Suprapubic skin (tissue), 4 donors: Measurements from ENCODE around the gene SPATS2L. TPM values are rescaled to one million over a fixed set of nuclear protein-coding genes. Genes with fewer than 3 reads are reported as not detected.

Experiments
- DNase-seq, 2 donors: peaks; one replicate each; pipeline ENCODE4 v3.0.0-alpha.2; 2019; ENCODE audit warnings: low spot score in 2 of 2
- H3K27ac ChIP-seq: fragments of 200-600 bp; sonication (generic); one replicate; pipeline ENCODE4 v1.5.1; 2019
- H3K27me3 ChIP-seq: fragments of 200-600 bp; sonication (generic); one replicate; pipeline ENCODE4 v1.5.1; 2019
- H3K36me3 ChIP-seq: fragments of 200-600 bp; sonication (generic); one replicate; pipeline ENCODE4 v1.5.1; 2019
- H3K4me1 ChIP-seq: fragments of 200-600 bp; sonication (generic); one replicate; pipeline ENCODE4 v1.5.1; 2019
- H3K4me3 ChIP-seq: fragments of 200-600 bp; sonication (generic); one replicate; pipeline ENCODE4 v1.5.1; 2019; ENCODE audit warnings: mild to moderate bottlenecking
- H3K9me3 ChIP-seq: fragments of 200-600 bp; sonication (generic); one replicate; pipeline ENCODE4 v1.5.1; 2019
- EP300 ChIP-seq: sonication (generic); formaldehyde crosslinking; IDR thresholded peaks from one replicate; pipeline ENCODE4 v1.6.1; 2017; ENCODE audit warnings: antibody characterized with exemption
- POLR2A ChIP-seq, 2 donors: fragments of 450-650 bp; IDR thresholded peaks; one replicate each; pipeline ENCODE4 v1.6.1; 2017; ENCODE audit warnings: antibody characterized with exemption in 2 of 2, mild to moderate bottlenecking in 2 of 2, moderate library complexity in 2 of 2
- POLR2AphosphoS5 ChIP-seq, 3 donors: sonication (generic); formaldehyde crosslinking; IDR thresholded peaks; one replicate each; pipeline ENCODE4 v1.6.1; 2017; ENCODE audit warnings: antibody characterized with exemption in 3 of 3
- WGBS: methylation state at CpG from one replicate; pipeline ENCODE4 v1.1.5; 2018; 5-methylcytosine and 5-hydroxymethylcytosine counted together
- total RNA-seq, 4 donors: library from RNA; depleted of rRNA; stranded (reverse); fragments of >200 nt; gene quantifications; one replicate each; pipeline ENCODE4 v1.1.0, GENCODE V29; 2016
- TF ChIP-seq, protein P1 (sequence below), 2 donors: fragments of 200-600 bp in 1 of 2; fragments of 450-650 bp in 1 of 2; sonication (generic) in 1 of 2; IDR thresholded peaks; one replicate each; pipeline ENCODE4 v1.5.1; 2016 to 2019; ENCODE audit warnings: antibody characterized with exemption in 2 of 2, mild to moderate bottlenecking in 1 of 2, moderate library complexity in 1 of 2

The SPATS2L gene
- total RNA-seq, 4 donors from 2014 or later = 39.9 to 104 (median 57.7) TPM

DNA sequence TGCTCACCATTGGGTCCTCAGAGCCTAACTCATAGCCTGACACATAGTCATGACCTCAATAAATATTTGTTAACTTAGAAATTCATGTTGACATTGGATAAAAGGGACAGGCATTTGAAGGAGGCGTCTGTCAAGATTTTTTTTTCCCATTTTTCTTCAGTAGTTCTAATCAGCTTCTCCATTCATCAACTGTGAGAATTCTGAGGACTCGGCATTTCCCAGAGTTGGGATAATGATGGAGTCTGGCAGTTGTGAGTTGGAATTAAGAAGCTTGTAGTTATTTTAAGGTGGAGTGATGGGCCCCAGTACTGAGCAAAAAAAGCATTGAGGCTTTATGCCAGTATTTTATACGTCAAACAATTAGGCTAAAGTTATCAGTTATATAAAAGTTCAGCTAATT is 4.6 kb downstream of the SPATS2L start:
- H3K27ac ChIP-seq = no peak overlapping the region

DNA sequence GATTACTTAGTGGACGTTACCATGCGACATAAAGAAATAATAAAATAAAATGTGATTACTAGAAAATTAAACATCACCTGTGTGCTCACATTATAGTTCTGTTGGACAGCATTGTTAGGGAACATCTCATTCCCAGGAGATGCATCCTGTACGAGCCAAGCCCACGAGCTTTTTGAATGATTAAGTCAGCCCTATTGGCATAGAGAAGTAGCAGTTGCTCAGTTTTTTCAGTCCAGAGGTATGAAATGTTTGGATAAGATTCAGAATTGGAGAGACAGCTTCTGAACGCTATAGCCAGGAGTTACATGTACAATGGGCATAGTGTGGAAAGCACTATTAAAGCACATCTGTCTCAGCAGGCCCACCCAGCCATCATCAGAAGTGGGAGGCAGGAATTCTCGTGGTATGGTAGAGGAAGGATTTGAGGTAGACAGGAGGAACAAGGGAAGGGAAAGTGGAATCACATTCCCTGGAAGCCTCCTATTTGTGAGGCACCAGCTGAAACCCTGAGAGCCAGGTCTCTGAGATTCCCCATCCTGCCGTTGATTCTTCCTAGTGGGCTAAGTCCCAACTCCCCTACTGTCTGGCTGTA is 8.6 kb downstream of the SPATS2L start:
- TF ChIP-seq POLR2AphosphoS5 (IDR thresholded peaks at IDR 0.05) (no peak), POLR2A (IDR thresholded peaks at IDR 0.05) (no peak)
- TF ChIP-seq, protein P1, sequence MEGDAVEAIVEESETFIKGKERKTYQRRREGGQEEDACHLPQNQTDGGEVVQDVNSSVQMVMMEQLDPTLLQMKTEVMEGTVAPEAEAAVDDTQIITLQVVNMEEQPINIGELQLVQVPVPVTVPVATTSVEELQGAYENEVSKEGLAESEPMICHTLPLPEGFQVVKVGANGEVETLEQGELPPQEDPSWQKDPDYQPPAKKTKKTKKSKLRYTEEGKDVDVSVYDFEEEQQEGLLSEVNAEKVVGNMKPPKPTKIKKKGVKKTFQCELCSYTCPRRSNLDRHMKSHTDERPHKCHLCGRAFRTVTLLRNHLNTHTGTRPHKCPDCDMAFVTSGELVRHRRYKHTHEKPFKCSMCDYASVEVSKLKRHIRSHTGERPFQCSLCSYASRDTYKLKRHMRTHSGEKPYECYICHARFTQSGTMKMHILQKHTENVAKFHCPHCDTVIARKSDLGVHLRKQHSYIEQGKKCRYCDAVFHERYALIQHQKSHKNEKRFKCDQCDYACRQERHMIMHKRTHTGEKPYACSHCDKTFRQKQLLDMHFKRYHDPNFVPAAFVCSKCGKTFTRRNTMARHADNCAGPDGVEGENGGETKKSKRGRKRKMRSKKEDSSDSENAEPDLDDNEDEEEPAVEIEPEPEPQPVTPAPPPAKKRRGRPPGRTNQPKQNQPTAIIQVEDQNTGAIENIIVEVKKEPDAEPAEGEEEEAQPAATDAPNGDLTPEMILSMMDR (IDR thresholded peaks at IDR 0.05) = no peak
- Histone ChIP-seq H3K36me3 (no peaks in the 10 kb centered on the region), H3K4me1 (peaks cover 34% of the 10 kb centered on the region), H3K27ac (no peak overlapping the region), H3K27me3 (no peaks in the 10 kb centered on the region), H3K4me3 (no peak overlapping the region), H3K9me3 (no peaks in the 10 kb centered on the region)
- 77% methylated on average over 7 of the region's 7 CpGs for WGBS
- DNase-seq = no peak

More for the DNA sequence above, 4.6 kb downstream of the SPATS2L start:
- Histone ChIP-seq H3K27me3 (no peaks in the 10 kb centered on the region), H3K4me1 (peaks cover 39% of the 10 kb centered on the region), H3K9me3 (no peaks in the 10 kb centered on the region), H3K36me3 (no peaks in the 10 kb centered on the region), H3K4me3 (no peak overlapping the region)
- 61% methylated on average over 3 of the region's 3 CpGs for WGBS
- no peak for DNase-seq
- no peak for TF ChIP-seq POLR2AphosphoS5 (IDR thresholded peaks at IDR 0.05)
- TF ChIP-seq, protein P1 (IDR thresholded peaks at IDR 0.05) = no peak
- TF ChIP-seq POLR2A (IDR thresholded peaks at IDR 0.05) = no peak
- TF ChIP-seq EP300 = no peak

GRCh38 chr2:200317975-200318374 is 11.5 kb downstream of the SPATS2L start:
- Histone ChIP-seq H3K4me3 (no peak overlapping the region), H3K27me3 (no peaks in the 10 kb centered on the region), H3K9me3 (no peaks in the 10 kb centered on the region), H3K36me3 (no peaks in the 10 kb centered on the region), H3K27ac (no peak overlapping the region), H3K4me1 (peaks cover 37% of the 10 kb centered on the region)
- 55% methylated on average over 3 of the region's 3 CpGs for WGBS
- no peak for DNase-seq
- TF ChIP-seq EP300 (no peak), POLR2AphosphoS5 (IDR thresholded peaks at IDR 0.05) (no peak), POLR2A (IDR thresholded peaks at IDR 0.05) (no peak)
- TF ChIP-seq, protein P1 (IDR thresholded peaks at IDR 0.05) = no peak

- no peak for DNase-seq
- Histone ChIP-seq H3K36me3 (no peaks in the 10 kb centered on the region), H3K27me3 (no peaks in the 10 kb centered on the region), H3K4me3 (no peak overlapping the region), H3K9me3 (no peaks in the 10 kb centered on the region), H3K4me1 (peaks cover 40% of the 10 kb centered on the region), H3K27ac (no peak overlapping the region)
- WGBS = 83% methylated on average over 10 of the region's 10 CpGs
- no peak for TF ChIP-seq POLR2AphosphoS5 (IDR thresholded peaks at IDR 0.05)
Observed at GRCh38 chr2:200318940-200319435, 12.5 kb downstream of the SPATS2L start.

DNA sequence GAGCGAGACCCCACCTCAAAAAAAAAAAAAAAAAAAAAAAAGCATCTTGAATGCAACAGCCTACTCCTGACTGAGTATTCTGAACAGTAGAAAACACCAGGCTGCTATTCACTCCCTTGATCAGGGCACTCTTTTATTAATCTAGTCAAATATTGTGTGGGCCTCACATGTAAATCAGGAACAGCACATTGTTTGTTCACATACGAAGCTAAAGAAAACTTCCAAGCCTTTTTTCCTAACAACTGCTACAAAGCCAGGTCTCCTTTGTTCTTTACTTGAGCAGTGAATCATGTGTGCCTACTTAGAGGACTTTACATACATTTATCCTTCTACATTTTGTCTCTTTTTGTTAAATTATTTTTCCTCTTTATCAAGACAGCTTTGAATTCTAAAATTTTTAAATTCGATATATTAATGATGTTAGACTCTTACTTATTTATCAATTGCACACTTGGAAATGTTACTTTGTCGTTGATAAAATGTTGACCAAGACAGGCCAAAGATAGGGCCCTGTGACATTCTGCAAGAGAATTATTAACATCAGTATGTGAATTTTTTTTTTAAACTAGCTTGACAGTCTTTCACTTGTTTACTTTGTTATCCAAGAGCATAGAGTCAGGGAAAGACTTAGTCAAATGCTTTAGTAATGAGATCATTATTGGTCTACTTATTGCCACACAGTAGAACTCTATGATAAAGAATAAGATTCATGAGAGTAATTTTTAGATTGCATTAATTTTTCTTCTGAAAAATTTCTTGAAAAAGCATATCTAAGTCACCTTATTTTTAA is 13.2 kb downstream of the SPATS2L start:
- TF ChIP-seq POLR2AphosphoS5 (IDR thresholded peaks at IDR 0.05) (no peak), POLR2A (IDR thresholded peaks at IDR 0.05) (no peak), EP300 (no peak)
- TF ChIP-seq, protein P1 (IDR thresholded peaks at IDR 0.05) = no peak
- 73% methylated on average over 4 of the region's 4 CpGs for WGBS

More for the DNA sequence above, 13.2 kb downstream of the SPATS2L start:
- Histone ChIP-seq H3K4me1 (peaks cover 36% of the 10 kb centered on the region), H3K9me3 (no peaks in the 10 kb centered on the region), H3K27me3 (no peaks in the 10 kb centered on the region), H3K27ac (peak overlapping the region; percentile 7), H3K36me3 (no peaks in the 10 kb centered on the region), H3K4me3 (no peak overlapping the region)
- DNase-seq = no peak
